Stimulated activated CD4-positive, alpha-beta T cell treated with anti-CD3 and anti-CD28 coated beads, TNF-alpha, amount 100 ng/mL, for 4 hours (primary cell): ENCODE data around the gene FXYD3.

ENCODE experiments used
- DNase-seq, 3 experiments: peaks; one replicate each; pipeline ENCODE4 v3.0.0-alpha.2; 2020; ENCODE audit warnings: low read depth in 3 of 3

The FXYD3 gene

GRCh38 chr19:35115177-35115951, at the start of gene FXYD3:
Gene FXYD3 (plus strand): TSS chr19:35115823. CDS start chr19:35119377, 3,554 bp downstream.
- DNase-seq: no peak

GRCh38 chr19:35066121-35066520, 49.5 kb upstream of the FXYD3 start:
- DNase-seq: no peak

GRCh38 chr19:35066691-35067563, 48.7 kb upstream of the FXYD3 start:
- peak; percentile 78 to 92 (median 85) for DNase-seq

GRCh38 chr19:35068941-35069634, 46.5 kb upstream of the FXYD3 start:
- DNase-seq: no peak

GRCh38 chr19:35069696-35070095, 45.9 kb upstream of the FXYD3 start:
- no peak for DNase-seq

- no peak for DNase-seq
Observed at GRCh38 chr19:35070471-35070870, 45.2 kb upstream of the FXYD3 start.

- DNase-seq: no peak
Observed at GRCh38 chr19:35073516-35073915, 42.1 kb upstream of the FXYD3 start.

- DNase-seq: no peak
Observed at GRCh38 chr19:35073941-35074340, 41.7 kb upstream of the FXYD3 start.

GRCh38 chr19:35074426-35075201, 41.0 kb upstream of the FXYD3 start:
- no peak for DNase-seq

- DNase-seq: no peak
Observed at GRCh38 chr19:35075202-35076025, 40.2 kb upstream of the FXYD3 start.

- DNase-seq: no peak
Observed at GRCh38 chr19:35076026-35076370, 39.6 kb upstream of the FXYD3 start.

GRCh38 chr19:35076657-35077056, 39.0 kb upstream of the FXYD3 start:
- no peak for DNase-seq

GRCh38 chr19:35077411-35078223, 38.0 kb upstream of the FXYD3 start:
- no peak for DNase-seq

GRCh38 chr19:35079826-35080225, 35.8 kb upstream of the FXYD3 start:
- DNase-seq: no peak

- DNase-seq: no peak
Observed at GRCh38 chr19:35080613-35081170, 34.9 kb upstream of the FXYD3 start.

GRCh38 chr19:35081201-35081600, 34.4 kb upstream of the FXYD3 start:
- no peak for DNase-seq

- DNase-seq: no peak
Observed at GRCh38 chr19:35083691-35084508, 31.7 kb upstream of the FXYD3 start.

GRCh38 chr19:35084509-35084762, 31.2 kb upstream of the FXYD3 start:
- DNase-seq: no peak

GRCh38 chr19:35085947-35086346, 29.7 kb upstream of the FXYD3 start:
- DNase-seq: no peak
